GM12892 (cell line): Measurements from ENCODE around the gene PCDHGA5.
"Not testable (repeated sequence)": the region's sequence is repeated elsewhere in the genome, so short reads cannot be mapped to it uniquely, and the experiment has no call there.

Source experiments
- POLR2AphosphoS5 ChIP-seq: IDR thresholded peaks from 2 replicates; pipeline ENCODE4 v1.6.1; 2011; ENCODE audit warnings: low read depth, low read length, control low read depth
- TAF1 ChIP-seq: IDR thresholded peaks from 2 replicates; pipeline ENCODE4 v1.6.1; 2011; ENCODE audit warnings: low read depth, mild to moderate bottlenecking, control low read depth, low read length, borderline replicate concordance

DNA sequence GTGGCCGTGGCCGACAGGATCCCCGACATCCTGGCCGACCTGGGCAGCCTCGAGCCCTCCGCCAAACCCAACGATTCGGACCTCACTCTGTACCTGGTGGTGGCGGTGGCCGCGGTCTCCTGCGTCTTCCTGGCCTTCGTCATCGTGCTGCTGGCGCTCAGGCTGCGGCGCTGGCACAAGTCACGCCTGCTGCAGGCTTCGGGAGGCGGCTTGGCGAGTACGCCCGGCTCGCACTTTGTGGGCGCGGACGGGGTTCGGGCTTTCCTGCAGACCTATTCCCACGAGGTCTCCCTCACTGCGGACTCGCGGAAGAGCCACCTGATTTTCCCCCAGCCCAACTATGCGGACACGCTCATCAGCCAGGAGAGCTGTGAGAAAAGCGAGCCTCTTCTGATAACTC, 17.9 kb upstream of the PCDHGA5 start:
- not testable (repeated sequence) for TF ChIP-seq TAF1, POLR2AphosphoS5
